ENCODE measurements around the gene SLC9B1.

Gene SLC9B1

DNA sequence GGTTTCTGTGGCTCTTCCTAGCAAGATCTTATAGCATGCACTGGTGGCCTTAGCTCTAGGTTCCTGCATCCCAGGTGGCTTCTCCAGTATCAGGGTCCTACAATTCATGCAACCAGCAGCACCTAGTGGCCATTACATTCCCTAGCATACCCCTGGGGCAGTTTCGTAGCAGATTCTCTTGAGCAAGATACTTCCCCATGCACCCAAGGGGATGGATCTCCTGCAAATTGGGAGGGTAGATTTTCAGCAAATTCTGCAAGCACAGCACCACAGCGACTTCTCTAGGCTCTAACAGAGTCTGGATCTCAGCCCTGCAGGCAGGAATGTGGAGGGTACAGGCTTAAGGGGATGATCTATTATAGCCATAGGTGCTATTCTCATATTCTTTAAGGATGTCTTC lies 13.1 kb upstream of the SLC9B1 start:
- no peak overlapping the region for H3K4me3 ChIP-seq (ENCODE audit: low read depth, low read length)
- DNase-seq, result peak; percentile 61
- TF ChIP-seq, protein P1, sequence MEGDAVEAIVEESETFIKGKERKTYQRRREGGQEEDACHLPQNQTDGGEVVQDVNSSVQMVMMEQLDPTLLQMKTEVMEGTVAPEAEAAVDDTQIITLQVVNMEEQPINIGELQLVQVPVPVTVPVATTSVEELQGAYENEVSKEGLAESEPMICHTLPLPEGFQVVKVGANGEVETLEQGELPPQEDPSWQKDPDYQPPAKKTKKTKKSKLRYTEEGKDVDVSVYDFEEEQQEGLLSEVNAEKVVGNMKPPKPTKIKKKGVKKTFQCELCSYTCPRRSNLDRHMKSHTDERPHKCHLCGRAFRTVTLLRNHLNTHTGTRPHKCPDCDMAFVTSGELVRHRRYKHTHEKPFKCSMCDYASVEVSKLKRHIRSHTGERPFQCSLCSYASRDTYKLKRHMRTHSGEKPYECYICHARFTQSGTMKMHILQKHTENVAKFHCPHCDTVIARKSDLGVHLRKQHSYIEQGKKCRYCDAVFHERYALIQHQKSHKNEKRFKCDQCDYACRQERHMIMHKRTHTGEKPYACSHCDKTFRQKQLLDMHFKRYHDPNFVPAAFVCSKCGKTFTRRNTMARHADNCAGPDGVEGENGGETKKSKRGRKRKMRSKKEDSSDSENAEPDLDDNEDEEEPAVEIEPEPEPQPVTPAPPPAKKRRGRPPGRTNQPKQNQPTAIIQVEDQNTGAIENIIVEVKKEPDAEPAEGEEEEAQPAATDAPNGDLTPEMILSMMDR (IDR thresholded peaks at IDR 0.05; ENCODE audit: low read depth, low read length), result peak; percentile 93
- no peaks in the 10 kb centered on the region for H3K36me3 ChIP-seq
- no peaks in the 10 kb centered on the region for H3K27me3 ChIP-seq (ENCODE audit: insufficient read depth, low read depth, severe bottlenecking)
- peaks cover 2% of the 10 kb centered on the region for H3K9me3 ChIP-seq (ENCODE audit: severe bottlenecking)
- H3K27ac ChIP-seq, result no peak overlapping the region

DNA sequence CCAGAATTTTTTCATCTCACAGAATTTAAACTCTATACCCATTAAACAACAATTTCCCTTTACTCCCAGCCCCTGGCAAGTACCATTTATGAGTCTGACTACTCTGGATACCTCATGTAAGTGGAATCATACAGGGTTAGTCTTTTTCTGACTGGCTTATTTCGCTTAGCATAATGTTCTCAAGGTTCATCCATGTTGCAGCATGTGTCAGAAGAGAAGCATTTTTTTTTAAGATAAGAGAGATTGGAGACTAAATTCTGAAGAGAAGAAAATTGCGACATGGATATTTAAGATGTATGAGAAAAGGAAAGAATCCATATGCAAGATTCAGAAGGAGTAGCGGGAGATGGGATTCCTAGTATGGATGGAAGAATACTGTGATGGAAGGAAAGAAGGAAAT lies 11.3 kb upstream of the SLC9B1 start:
- Histone ChIP-seq H3K36me3 (no peaks in the 10 kb centered on the region), H3K27me3 (ENCODE audit: insufficient read depth, low read depth, severe bottlenecking) (no peaks in the 10 kb centered on the region), H3K9me3 (ENCODE audit: severe bottlenecking) (no peaks in the 10 kb centered on the region), H3K4me3 (ENCODE audit: low read depth, low read length) (no peak overlapping the region), H3K27ac (no peak overlapping the region)
- TF ChIP-seq, protein P1 (IDR thresholded peaks at IDR 0.05; ENCODE audit: low read depth, low read length), result no peak
- DNase-seq, result no peak

DNA sequence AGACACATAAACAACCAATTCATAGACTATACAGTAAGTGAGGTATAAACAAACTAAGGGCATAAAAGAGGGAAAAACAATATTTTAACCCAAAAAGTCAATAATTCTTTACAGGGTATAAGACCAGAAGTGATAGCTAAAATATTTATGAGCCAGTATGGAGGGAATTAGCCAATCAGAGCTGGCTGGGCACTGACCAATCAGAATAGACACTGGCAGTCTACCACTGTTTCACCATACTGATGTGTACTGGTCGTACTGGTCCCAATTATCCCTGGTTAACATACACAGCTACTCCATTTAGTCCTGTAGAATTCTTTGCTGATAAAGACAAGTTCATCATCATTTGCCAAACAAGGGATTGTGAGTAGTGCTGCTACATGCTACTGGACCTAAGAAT lies 9.8 kb upstream of the SLC9B1 start:
- H3K27ac ChIP-seq, result no peak overlapping the region
- DNase-seq, result no peak
- no peaks in the 10 kb centered on the region for H3K36me3 ChIP-seq
- H3K4me3 ChIP-seq (ENCODE audit: low read depth, low read length), result no peak overlapping the region
- H3K27me3 ChIP-seq (ENCODE audit: insufficient read depth, low read depth, severe bottlenecking), result no peaks in the 10 kb centered on the region
- no peaks in the 10 kb centered on the region for H3K9me3 ChIP-seq (ENCODE audit: severe bottlenecking)
- TF ChIP-seq, protein P1 (IDR thresholded peaks at IDR 0.05; ENCODE audit: low read depth, low read length), result no peak

DNA sequence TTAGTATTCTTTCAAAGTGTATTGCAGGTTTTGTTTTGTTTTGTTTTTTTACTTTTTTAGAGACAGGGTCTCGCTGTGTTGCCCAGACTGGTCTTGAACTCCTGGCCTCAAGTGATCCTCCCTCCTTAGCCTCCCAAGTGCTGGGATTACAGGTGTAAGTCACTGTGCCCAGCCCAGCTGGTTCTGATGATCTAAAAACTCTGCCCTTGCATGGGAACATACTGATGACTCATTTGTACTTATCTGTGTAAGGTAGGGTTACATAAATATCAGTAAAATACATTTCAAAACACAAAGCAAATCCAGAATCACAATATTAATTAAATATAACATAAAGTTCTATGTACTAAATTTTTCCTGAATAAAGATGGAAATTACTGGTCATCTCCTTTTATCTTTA lies 7.4 kb upstream of the SLC9B1 start:
- Histone ChIP-seq H3K27me3 (ENCODE audit: insufficient read depth, low read depth, severe bottlenecking) (no peaks in the 10 kb centered on the region), H3K36me3 (no peaks in the 10 kb centered on the region), H3K4me3 (ENCODE audit: low read depth, low read length) (no peak overlapping the region), H3K9me3 (ENCODE audit: severe bottlenecking) (no peaks in the 10 kb centered on the region), H3K27ac (no peak overlapping the region)
- DNase-seq, result no peak
- TF ChIP-seq, protein P1 (IDR thresholded peaks at IDR 0.05; ENCODE audit: low read depth, low read length), result no peak

DNA sequence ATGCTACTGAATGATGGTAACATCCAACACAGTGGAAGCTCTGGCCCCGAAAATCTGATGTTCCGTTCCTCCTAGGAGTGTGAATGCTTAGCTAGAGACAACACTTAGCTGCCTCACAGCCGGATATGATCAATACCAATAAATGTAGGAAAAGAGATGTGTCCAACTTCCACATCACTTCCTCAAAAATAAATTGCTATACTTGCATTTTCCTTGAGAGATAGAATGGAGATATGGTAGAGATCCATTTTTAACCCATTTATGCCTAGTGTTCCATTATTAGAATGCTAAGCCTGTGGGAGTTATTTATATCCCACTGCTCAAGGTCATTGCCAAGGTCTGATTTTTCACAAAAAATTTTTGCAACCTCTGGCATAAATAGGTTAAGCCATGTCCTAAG lies 5.5 kb upstream of the SLC9B1 start:
- TF ChIP-seq, protein P1 (IDR thresholded peaks at IDR 0.05; ENCODE audit: low read depth, low read length), result no peak

DNA sequence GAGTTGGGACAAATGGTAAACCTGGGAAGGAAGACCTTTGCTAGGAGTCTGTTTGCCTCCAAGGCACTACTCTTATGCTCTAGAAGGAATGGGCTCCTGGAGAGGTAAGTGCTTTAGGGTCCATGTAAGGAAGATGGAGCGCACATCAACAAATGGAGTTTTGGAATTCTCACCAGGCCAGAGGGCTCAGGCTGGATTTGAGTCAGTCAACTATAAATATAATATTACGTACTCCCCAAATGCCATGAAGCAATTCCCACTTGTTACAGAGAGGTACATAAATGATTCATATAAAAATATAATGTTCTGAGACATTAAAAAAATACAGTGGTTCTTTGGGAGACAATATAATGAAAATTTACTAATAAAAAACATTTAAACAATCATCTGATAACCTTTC lies 1.6 kb upstream of the SLC9B1 start:
- DNase-seq, result no peak
- H3K36me3 ChIP-seq, result no peaks in the 10 kb centered on the region
- TF ChIP-seq, protein P1 (IDR thresholded peaks at IDR 0.05; ENCODE audit: low read depth, low read length), result no peak
- peaks cover 6% of the 10 kb centered on the region for H3K9me3 ChIP-seq (ENCODE audit: severe bottlenecking)
- no peak overlapping the region for H3K4me3 ChIP-seq (ENCODE audit: low read depth, low read length)
- no peak overlapping the region for H3K27ac ChIP-seq
- H3K27me3 ChIP-seq (ENCODE audit: insufficient read depth, low read depth, severe bottlenecking), result no peaks in the 10 kb centered on the region

More for the DNA sequence above, 5.5 kb upstream of the SLC9B1 start:
- Histone ChIP-seq H3K9me3 (ENCODE audit: severe bottlenecking) (no peaks in the 10 kb centered on the region), H3K4me3 (ENCODE audit: low read depth, low read length) (no peak overlapping the region), H3K27me3 (ENCODE audit: insufficient read depth, low read depth, severe bottlenecking) (no peaks in the 10 kb centered on the region), H3K27ac (no peak overlapping the region), H3K36me3 (no peaks in the 10 kb centered on the region)
- no peak for DNase-seq
